22Rv1 (cell line): ENCODE results near the gene PTX3.

Experiments
- H3K27ac ChIP-seq: fragments of 450-650 bp; 2 replicates; pipeline ENCODE4 v1.5.1; 2017
- ZFX ChIP-seq: fragments of 450-650 bp; IDR thresholded peaks from 2 replicates; pipeline ENCODE4 v1.6.1; 2017; ENCODE audit warnings: antibody characterized with exemption, borderline replicate concordance
- TF ChIP-seq, protein P1 (sequence below): fragments of 450-650 bp; IDR thresholded peaks from 2 replicates; pipeline ENCODE4 v1.5.1; 2017; ENCODE audit warnings: mild to moderate bottlenecking

PTX3 gene

DNA sequence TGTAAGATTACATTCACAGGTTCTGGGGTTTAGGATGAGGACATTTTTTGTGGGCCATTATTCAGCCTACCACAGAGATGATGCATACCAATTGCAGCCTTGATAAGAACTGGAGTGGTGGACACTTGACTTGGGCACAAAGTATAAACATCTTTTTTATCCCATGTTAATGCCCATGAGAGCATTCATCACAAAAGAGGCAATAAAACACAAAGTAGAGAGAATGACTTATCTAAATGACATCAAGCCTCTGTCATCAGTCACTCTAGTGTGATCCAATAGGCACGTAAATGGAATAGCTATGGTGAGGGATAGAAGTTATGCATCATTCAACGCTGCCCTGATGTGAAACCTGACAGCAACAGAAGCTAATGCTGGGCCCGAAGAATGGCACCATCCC lies 40.8 kb downstream of the PTX3 start:
- no peak for TF ChIP-seq ZFX
- no peak overlapping the region for H3K27ac ChIP-seq

DNA sequence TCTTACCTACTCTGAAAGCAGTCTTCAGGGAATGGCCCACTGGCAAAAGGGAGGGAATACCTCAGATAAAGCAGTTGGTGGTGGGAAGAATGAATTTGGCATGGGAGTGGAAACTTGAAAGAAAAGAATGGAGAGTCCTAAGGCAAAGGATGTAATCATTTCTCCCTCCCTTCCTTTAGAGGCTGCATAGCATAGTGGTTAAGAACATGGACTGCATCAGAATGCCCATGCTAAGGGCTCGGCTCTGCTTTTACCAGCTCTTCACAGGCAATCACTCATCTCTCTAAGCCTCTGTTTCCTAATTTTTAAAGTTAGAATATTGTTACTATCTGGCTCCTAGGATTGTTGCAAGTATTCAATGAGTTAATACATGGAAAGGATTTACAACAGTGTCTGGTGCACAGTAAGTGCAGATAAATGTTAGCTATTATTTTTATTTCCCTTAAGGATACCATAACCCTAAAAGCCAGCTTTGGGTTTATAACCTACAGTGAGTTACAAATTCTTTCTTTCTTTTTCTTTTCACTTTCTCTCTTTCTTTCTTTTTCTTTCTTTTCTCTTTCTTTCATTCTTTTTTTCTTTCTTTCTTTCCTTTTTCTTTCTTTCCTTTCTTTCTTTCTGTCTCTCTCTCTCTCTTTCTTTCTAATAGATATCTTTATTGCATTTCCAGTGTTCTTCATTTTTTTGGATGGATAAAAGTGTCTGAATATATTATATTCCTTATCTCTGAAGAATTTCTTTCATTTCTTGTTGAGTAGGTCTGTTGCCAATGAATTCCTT lies 43.0 kb downstream of the PTX3 start:
- H3K27ac ChIP-seq, result no peak overlapping the region
- TF ChIP-seq, protein P1, sequence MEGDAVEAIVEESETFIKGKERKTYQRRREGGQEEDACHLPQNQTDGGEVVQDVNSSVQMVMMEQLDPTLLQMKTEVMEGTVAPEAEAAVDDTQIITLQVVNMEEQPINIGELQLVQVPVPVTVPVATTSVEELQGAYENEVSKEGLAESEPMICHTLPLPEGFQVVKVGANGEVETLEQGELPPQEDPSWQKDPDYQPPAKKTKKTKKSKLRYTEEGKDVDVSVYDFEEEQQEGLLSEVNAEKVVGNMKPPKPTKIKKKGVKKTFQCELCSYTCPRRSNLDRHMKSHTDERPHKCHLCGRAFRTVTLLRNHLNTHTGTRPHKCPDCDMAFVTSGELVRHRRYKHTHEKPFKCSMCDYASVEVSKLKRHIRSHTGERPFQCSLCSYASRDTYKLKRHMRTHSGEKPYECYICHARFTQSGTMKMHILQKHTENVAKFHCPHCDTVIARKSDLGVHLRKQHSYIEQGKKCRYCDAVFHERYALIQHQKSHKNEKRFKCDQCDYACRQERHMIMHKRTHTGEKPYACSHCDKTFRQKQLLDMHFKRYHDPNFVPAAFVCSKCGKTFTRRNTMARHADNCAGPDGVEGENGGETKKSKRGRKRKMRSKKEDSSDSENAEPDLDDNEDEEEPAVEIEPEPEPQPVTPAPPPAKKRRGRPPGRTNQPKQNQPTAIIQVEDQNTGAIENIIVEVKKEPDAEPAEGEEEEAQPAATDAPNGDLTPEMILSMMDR, result no peak

GRCh38 chr3:157487339-157487738 lies 50.7 kb downstream of the PTX3 start:
- H3K27ac ChIP-seq, result no peak overlapping the region
- TF ChIP-seq, protein P1, result no peak
- no peak for TF ChIP-seq ZFX

DNA sequence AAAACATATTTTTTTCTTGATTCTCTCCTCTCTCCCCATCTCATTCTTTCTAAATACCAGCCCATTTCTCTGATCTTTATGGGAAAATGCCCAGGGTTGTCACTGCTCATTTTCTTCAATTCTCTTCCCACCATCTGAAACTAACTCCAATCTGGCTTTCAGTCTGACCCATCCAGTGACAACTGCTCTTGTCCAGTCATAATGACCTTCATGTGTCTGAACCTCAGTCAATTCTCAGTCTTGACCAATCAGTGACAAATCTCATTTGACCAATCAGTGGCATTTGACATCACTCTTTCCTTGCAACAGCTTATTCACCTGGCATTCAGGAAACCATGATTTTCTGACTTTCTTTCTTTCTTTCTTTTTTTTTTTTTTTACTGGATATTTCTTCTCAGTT lies 51.5 kb downstream of the PTX3 start:
- H3K27ac ChIP-seq, result no peak overlapping the region
- TF ChIP-seq ZFX, result no peak
- TF ChIP-seq, protein P1, result no peak

DNA sequence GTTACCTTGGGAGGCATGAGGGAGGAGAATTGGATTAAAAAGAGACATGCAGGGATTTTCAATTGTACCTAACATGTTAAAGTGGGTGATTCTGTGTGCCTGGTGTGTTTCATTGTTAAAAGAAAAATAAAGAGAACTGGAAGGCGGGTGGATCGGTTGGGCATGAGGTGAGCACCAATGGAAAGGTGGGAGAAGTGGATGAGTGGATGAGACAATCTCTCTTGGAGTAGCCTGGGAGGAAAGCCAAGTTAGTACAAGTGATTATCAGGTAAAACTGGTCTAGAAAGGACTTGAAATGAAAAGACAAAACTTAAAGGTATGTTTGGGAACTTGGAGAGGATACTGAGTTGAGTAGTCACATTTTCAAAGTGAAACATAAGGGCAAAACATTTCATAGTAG lies 54.5 kb downstream of the PTX3 start:
- TF ChIP-seq, protein P1, result no peak
- TF ChIP-seq ZFX, result no peak
- no peak overlapping the region for H3K27ac ChIP-seq
